H9 (cell line): Measurements from ENCODE around the gene CLDN34. TPM values are rescaled to one million over a fixed set of nuclear protein-coding genes. Genes with fewer than 3 reads are reported as not detected.

Experiments used
- DNase-seq: peaks from one replicate; pipeline ENCODE4 v3.0.0-alpha.2; 2017
- H2AFZ ChIP-seq: one replicate; pipeline ENCODE4 v1.6.1; 2013; ENCODE audit warnings: mild to moderate bottlenecking, low read length, control low read depth, moderate library complexity
- H2AK5ac ChIP-seq: 2 replicates; pipeline ENCODE4 v1.6.1; 2013; ENCODE audit warnings: low read length, control low read depth, mixed read lengths; ENCODE audit not compliant: insufficient read length
- H2BK120ac ChIP-seq: one replicate; pipeline ENCODE4 v1.6.1; 2013; ENCODE audit warnings: low read depth, mild to moderate bottlenecking, low read length, control low read depth, inconsistent platforms; ENCODE audit not compliant: poor library complexity, severe bottlenecking
- H2BK12ac ChIP-seq: 2 replicates; pipeline ENCODE4 v1.6.1; 2013; ENCODE audit warnings: low read length, control low read depth, mixed read lengths, low read depth; ENCODE audit not compliant: insufficient read length
- H2BK15ac ChIP-seq: 2 replicates; pipeline ENCODE4 v1.6.1; 2013; ENCODE audit warnings: low read depth, low read length, control low read depth
- H2BK20ac ChIP-seq: one replicate; pipeline ENCODE4 v1.6.1; 2013; ENCODE audit warnings: low read depth, mild to moderate bottlenecking, low read length, control low read depth, inconsistent platforms; ENCODE audit not compliant: poor library complexity, severe bottlenecking
- H2BK5ac ChIP-seq: 2 replicates; pipeline ENCODE4 v1.6.1; 2013; ENCODE audit warnings: low read length, control low read depth, mixed read lengths; ENCODE audit not compliant: insufficient read length
- H3K14ac ChIP-seq: 2 replicates; pipeline ENCODE4 v1.6.1; 2013; ENCODE audit warnings: low read length, control low read depth; ENCODE audit not compliant: insufficient read depth
- H3K18ac ChIP-seq: 2 replicates; pipeline ENCODE4 v1.6.1; 2013; ENCODE audit warnings: low read depth, mild to moderate bottlenecking, mixed read lengths, low read length, control low read depth; ENCODE audit not compliant: insufficient read length
- H3K23ac ChIP-seq: 2 replicates; pipeline ENCODE4 v1.6.1; 2013; ENCODE audit warnings: low read length, control low read depth, mixed read lengths, low read depth; ENCODE audit not compliant: insufficient read length
- H3K23me2 ChIP-seq: 2 replicates; pipeline ENCODE4 v1.6.1; 2013; ENCODE audit warnings: low read depth, mild to moderate bottlenecking, mixed read lengths, low read length, control low read depth; ENCODE audit not compliant: insufficient read length, poor library complexity, severe bottlenecking
- H3K27ac ChIP-seq: 2 replicates; pipeline ENCODE4 v1.5.1; 2013; ENCODE audit warnings: low read length, control low read depth, mixed read lengths, low read depth; ENCODE audit not compliant: insufficient read length
- H3K27me3 ChIP-seq: 2 replicates; pipeline ENCODE4 v1.6.1; 2013; ENCODE audit warnings: low read length, control low read depth, inconsistent platforms; ENCODE audit not compliant: insufficient read depth
- H3K4ac ChIP-seq: 2 replicates; pipeline ENCODE4 v1.6.1; 2013; ENCODE audit warnings: low read depth, mild to moderate bottlenecking, control low read depth, inconsistent platforms, low read length, moderate library complexity
- H3K4me1 ChIP-seq: 2 replicates; pipeline ENCODE4 v1.6.1; 2013; ENCODE audit warnings: low read length, control low read depth, inconsistent platforms; ENCODE audit not compliant: insufficient read depth
- H3K4me2 ChIP-seq: 2 replicates; pipeline ENCODE4 v1.6.1; 2013; ENCODE audit warnings: low read length, control low read depth, mixed read lengths; ENCODE audit not compliant: insufficient read length, insufficient read depth
- H3K56ac ChIP-seq: 2 replicates; pipeline ENCODE4 v1.6.1; 2013; ENCODE audit warnings: low read depth, mild to moderate bottlenecking, mixed read lengths, low read length, control low read depth; ENCODE audit not compliant: insufficient read length
- H3K79me1 ChIP-seq: 2 replicates; pipeline ENCODE4 v1.6.1; 2013; ENCODE audit warnings: low read depth, mild to moderate bottlenecking, moderate library complexity, low read length, control low read depth, inconsistent platforms; ENCODE audit not compliant: insufficient read depth, poor library complexity, severe bottlenecking
- H3K79me2 ChIP-seq: 2 replicates; pipeline ENCODE4 v1.6.1; 2013; ENCODE audit warnings: low read length, control low read depth, inconsistent platforms; ENCODE audit not compliant: insufficient read depth
- H3K9ac ChIP-seq: 2 replicates; pipeline ENCODE4 v1.6.1; 2013; ENCODE audit warnings: low read length, control low read depth, mixed read lengths; ENCODE audit not compliant: insufficient read length; ENCODE audit errors: extremely low read depth
- H3K9me3 ChIP-seq: one replicate; pipeline ENCODE4 v1.6.1; 2013; ENCODE audit warnings: low read depth, low read length, inconsistent platforms; ENCODE audit not compliant: control insufficient read depth
- H3T11ph ChIP-seq: one replicate; pipeline ENCODE4 v1.6.1; 2013; ENCODE audit warnings: mild to moderate bottlenecking, low read length, control low read depth, inconsistent platforms
- H4K20me1 ChIP-seq: one replicate; pipeline ENCODE4 v1.6.1; 2013; ENCODE audit not compliant: control insufficient read depth, insufficient read length, insufficient read depth
- H4K5ac ChIP-seq: 2 replicates; pipeline ENCODE4 v1.6.1; 2013; ENCODE audit warnings: low read depth, mild to moderate bottlenecking, mixed read lengths, low read length, control low read depth; ENCODE audit not compliant: insufficient read length
- H4K8ac ChIP-seq: replicated peaks from 2 replicates; pipeline ENCODE4 v1.6.1; 2013; ENCODE audit warnings: low read length, control low read depth, mixed read lengths, low read depth; ENCODE audit not compliant: insufficient read length
- H4K91ac ChIP-seq: 2 replicates; pipeline ENCODE4 v1.6.1; 2013; ENCODE audit warnings: low read depth, mild to moderate bottlenecking, moderate library complexity, mixed read lengths, low read length, control low read depth; ENCODE audit not compliant: insufficient read length
- H3K27ac Mint-ChIP-seq, 3 experiments: 2 replicates in 2 of 3; 3 replicates in 1 of 3; pipeline ENCODE4 v1.8.0; 2020 to 2021; ENCODE audit warnings: mixed read lengths in 3 of 3, mild to moderate bottlenecking in 1 of 3, moderate library complexity in 1 of 3
- H3K27me3 Mint-ChIP-seq: 2 replicates; pipeline ENCODE4 v1.8.0; 2021; ENCODE audit warnings: low read depth, mild to moderate bottlenecking, moderate library complexity, mixed read lengths
- H3K36me3 Mint-ChIP-seq, 3 experiments: 2 replicates in 2 of 3; 3 replicates in 1 of 3; pipeline ENCODE4 v1.8.0; 2020 to 2021; ENCODE audit warnings: low read depth in 3 of 3, mixed read lengths in 3 of 3; ENCODE audit not compliant: insufficient read depth in 1 of 3
- H3K4me1 Mint-ChIP-seq, 2 experiments: 2 replicates each; pipeline ENCODE4 v1.8.0; 2020; ENCODE audit warnings: mixed read lengths in 2 of 2
- H3K4me3 Mint-ChIP-seq, 2 experiments: 2 replicates in 1 of 2; 3 replicates in 1 of 2; pipeline ENCODE4 v1.8.0; 2020 to 2021; ENCODE audit warnings: mild to moderate bottlenecking in 2 of 2, mixed read lengths in 2 of 2, moderate library complexity in 1 of 2
- H3K9me3 Mint-ChIP-seq, 2 experiments: 2 replicates in 1 of 2; 3 replicates in 1 of 2; pipeline ENCODE4 v1.8.0; 2020; ENCODE audit warnings: mild to moderate bottlenecking in 2 of 2, mixed read lengths in 2 of 2, moderate library complexity in 1 of 2
- CTCF ChIP-seq: fragments of 200-600 bp; sonication (generic); conservative IDR thresholded peaks from 3 replicates; pipeline ENCODE4 v1.8.0; 2021; ENCODE audit warnings: antibody characterized with exemption, mild to moderate bottlenecking
- WGBS: extraction: QIAGEN DNeasy Blood & Tissue Kit; methylation state at CpG from one replicate; pipeline ENCODE4 v1.1.7; 2013; ENCODE audit warnings: missing lambda C conversion rate, low lambda C conversion rate, mixed read lengths; ENCODE audit not compliant: insufficient read length; ENCODE audit errors: extremely low coverage; 5-methylcytosine and 5-hydroxymethylcytosine counted together
- total RNA-seq: library from RNA; stranded (reverse); gene quantifications from 2 replicates; pipeline ENCODE4 v1.2.1, GENCODE V29; 2021

Gene CLDN34
- total RNA-seq, 1 experiment from 2014 or later = 0.39 TPM

GRCh38 chrX:9957743-9958142 lies 9.4 kb upstream of the CLDN34 start:
- peak; percentile 16; the same call in 1 of the 3 replicates for TF ChIP-seq CTCF
- H3K14ac ChIP-seq = no peak overlapping the region

More at GRCh38 chrX:9957743-9958142, 9.4 kb upstream of the CLDN34 start:
- DNase-seq = no peak
- H2BK5ac ChIP-seq = no peak overlapping the region
- no CpG with 5 or more reads among the region's 9 CpGs for WGBS
- H3T11ph ChIP-seq = no peak overlapping the region
- no peak overlapping the region for H3K4me2 ChIP-seq
- no peaks in the 10 kb centered on the region; the same call in 1 of the 2 replicates for H3K27me3 Mint-ChIP-seq
- H4K8ac ChIP-seq = no peak overlapping the region
- no peaks in the 10 kb centered on the region for H3K27me3 ChIP-seq
- no peak overlapping the region for H2AFZ ChIP-seq
- peaks cover 30 to 48% of the 10 kb centered on the region in 2 experiments for H3K9me3 Mint-ChIP-seq
- H2BK15ac ChIP-seq = no peak overlapping the region
- H3K23ac ChIP-seq = no peak overlapping the region
- H4K5ac ChIP-seq = no peak overlapping the region
- no peaks in the 10 kb centered on the region for H3K79me2 ChIP-seq
- peaks cover 13 to 14% (median 13%) of the 10 kb centered on the region in 3 experiments; a peak in 6 of 7 replicates for H3K36me3 Mint-ChIP-seq
- no peak overlapping the region for H3K9ac ChIP-seq
- no peak overlapping the region for H4K91ac ChIP-seq
- H4K20me1 ChIP-seq = no peaks in the 10 kb centered on the region
- H3K27ac Mint-ChIP-seq = no peak overlapping the region
- H2AK5ac ChIP-seq = no peak overlapping the region
- no peak overlapping the region for H2BK120ac ChIP-seq
- no peaks in the 10 kb centered on the region for H3K4me1 ChIP-seq
- H2BK20ac ChIP-seq = no peak overlapping the region
- H3K27ac ChIP-seq = no peak overlapping the region
- H3K79me1 ChIP-seq = no peaks in the 10 kb centered on the region
- no peak overlapping the region for H3K4ac ChIP-seq
- no peak overlapping the region for H2BK12ac ChIP-seq
- no peak overlapping the region for H3K56ac ChIP-seq
- H3K23me2 ChIP-seq = no peaks in the 10 kb centered on the region
- no peaks in the 10 kb centered on the region for H3K4me1 Mint-ChIP-seq
- H3K4me3 Mint-ChIP-seq = no peak overlapping the region
- H3K18ac ChIP-seq = no peak overlapping the region
- peaks cover under 1% of the 10 kb centered on the region for H3K9me3 ChIP-seq
